Lower lobe of right lung (tissue), 2 donors: ENCODE results near the gene PLOD3. TPM values are rescaled to one million over a fixed set of nuclear protein-coding genes. Genes with fewer than 3 reads are reported as not detected.

Experiments
- ATAC-seq, 2 donors: fragments of 200-7000 bp; cut with Tn5 transposase; one replicate each; pipeline ENCODE4 v1.9.1; 2020 to 2022; ENCODE audit warnings: mild to moderate bottlenecking in 2 of 2, moderate library complexity in 2 of 2
- DNase-seq: peaks from one replicate; pipeline ENCODE4 v3.0.0-alpha.2; 2020
- H3K27ac ChIP-seq: fragments of 200-600 bp; one replicate; pipeline ENCODE4 v1.8.0; 2022
- H3K27me3 ChIP-seq: fragments of 200-600 bp; one replicate; pipeline ENCODE4 v1.8.0; 2022; ENCODE audit warnings: low read depth
- H3K36me3 ChIP-seq: fragments of 200-600 bp; one replicate; pipeline ENCODE4 v1.8.0; 2022; ENCODE audit warnings: mild to moderate bottlenecking
- H3K4me1 ChIP-seq: fragments of 200-600 bp; one replicate; pipeline ENCODE4 v1.8.0; 2022
- H3K4me3 ChIP-seq: fragments of 200-600 bp; one replicate; pipeline ENCODE4 v1.8.0; 2022; ENCODE audit warnings: mild to moderate bottlenecking
- H3K9me3 ChIP-seq: fragments of 200-600 bp; one replicate; pipeline ENCODE4 v1.8.0; 2022
- CTCF ChIP-seq: fragments of 200-600 bp; IDR thresholded peaks from one replicate; pipeline ENCODE4 v1.8.0; 2022; ENCODE audit warnings: antibody characterized with exemption, mild to moderate bottlenecking
- intact Hi-C: fragments of 100-400 bp; cut with DNase I; formaldehyde crosslinking; loops from one replicate; pipeline ENCODE4 v1.11.0; 2022
- total RNA-seq: library from RNA; stranded (reverse); fragmentation: NEBNext Ultra II Directional; extraction: Animal tissue kit (Norgen Biotek cat#: 25700); gene quantifications from one replicate; pipeline ENCODE4 v1.2.1, GENCODE V29; 2021
- donor health status: DM: no; HTN: yes; CAD: no; lungs with severe emphysema.

PLOD3 gene
- total RNA-seq, 1 donor from 2014 or later = 87.9 TPM

- peaks cover 54% of the 10 kb centered on the region for H3K4me1 ChIP-seq
- DNase-seq (no peak), ATAC-seq (no peak)
- intact Hi-C loops = no loop called here
- H3K4me3 ChIP-seq = no peak overlapping the region
- no peaks in the 10 kb centered on the region for H3K36me3 ChIP-seq
- TF ChIP-seq CTCF = no peak
- H3K9me3 ChIP-seq = no peaks in the 10 kb centered on the region
- peaks cover 96% of the 10 kb centered on the region for H3K27me3 ChIP-seq
- H3K27ac ChIP-seq = no peak overlapping the region
Observed at GRCh38 chr7:101166909-101167644, 50.3 kb downstream of the PLOD3 start.

- no peak for ATAC-seq
- intact Hi-C loops = no loop called here
- Histone ChIP-seq H3K9me3 (no peaks in the 10 kb centered on the region), H3K36me3 (no peaks in the 10 kb centered on the region), H3K27ac (no peak overlapping the region), H3K4me1 (peaks cover 49% of the 10 kb centered on the region), H3K4me3 (no peak overlapping the region), H3K27me3 (peaks cover 95% of the 10 kb centered on the region)
- DNase-seq = no peak
- no peak for TF ChIP-seq CTCF
Observed at GRCh38 chr7:101166648-101166908, 50.8 kb downstream of the PLOD3 start.

- no peaks in the 10 kb centered on the region for H3K9me3 ChIP-seq
- intact Hi-C loops = no loop called here
- no peak for TF ChIP-seq CTCF
Observed at GRCh38 chr7:101165958-101166647, 51.3 kb downstream of the PLOD3 start.

GRCh38 chr7:101165075-101165957, 52.1 kb downstream of the PLOD3 start, which contains the start of gene VGF:
Gene VGF, minus strand, starts transcription at chr7:101165569. Its CDS starts 726 bp downstream, at chr7:101164843.
- Histone ChIP-seq H3K27me3 (peaks cover 83% of the 10 kb centered on the region), H3K4me3 (peak within 1 kb of the TSS; percentile 11), H3K27ac (no peak within 1 kb of the TSS), H3K36me3 (peaks cover 5% of the 10 kb centered on the region), H3K4me1 (peaks cover 47% of the 10 kb centered on the region), H3K9me3 (no peaks in the 10 kb centered on the region)
- intact Hi-C loops = no loop called here
- TF ChIP-seq CTCF = no peak
- DNase-seq (peak; percentile 96), ATAC-seq (peak; percentile 90 to 94)

More at GRCh38 chr7:101165958-101166647, 51.3 kb downstream of the PLOD3 start:
- no peak for DNase-seq
- Histone ChIP-seq H3K36me3 (no peaks in the 10 kb centered on the region), H3K4me3 (no peak overlapping the region), H3K4me1 (peaks cover 48% of the 10 kb centered on the region), H3K27ac (no peak overlapping the region), H3K27me3 (peaks cover 91% of the 10 kb centered on the region)
- no peak for ATAC-seq

- H3K9me3 ChIP-seq = no peaks in the 10 kb centered on the region
- peaks cover 72% of the 10 kb centered on the region for H3K27me3 ChIP-seq
- TF ChIP-seq CTCF = no peak
- H3K36me3 ChIP-seq = peaks cover 11% of the 10 kb centered on the region
- ATAC-seq = peak in 1 of 2 donors; percentile 29
- peak overlapping the region; percentile 45 for H3K4me3 ChIP-seq
- no peak overlapping the region for H3K27ac ChIP-seq
- H3K4me1 ChIP-seq = peaks cover 40% of the 10 kb centered on the region
- no peak for DNase-seq
- intact Hi-C loops = no loop called here
Observed at GRCh38 chr7:101164071-101164840, 53.1 kb downstream of the PLOD3 start.
